Hypothalamus (tissue), 51 donors: ENCODE data around the gene PRDM12.
A peak's percentile ranks its signal among the peaks of the same experiment; 100 is the strongest.

Experiments
- DNase-seq, 51 donors: peaks; one replicate each; lab custom pipeline; 2025; lab: John Stamatoyannopoulos, UW

The PRDM12 gene

GRCh38 chr9:130664251-130665028 lies at the start of gene PRDM12:
TSS of gene PRDM12 (plus strand) at chr9:130664594. CDS start at chr9:130664654, 60 bp downstream.
- no peak for DNase-seq

GRCh38 chr9:130616451-130616850 lies 47.9 kb upstream of the PRDM12 start:
- no peak for DNase-seq

GRCh38 chr9:130623466-130623865 lies 40.9 kb upstream of the PRDM12 start:
- no peak for DNase-seq

GRCh38 chr9:130624154-130624553 lies 40.2 kb upstream of the PRDM12 start:
- DNase-seq, result no peak

GRCh38 chr9:130626249-130626996 lies 38.0 kb upstream of the PRDM12 start:
- no peak for DNase-seq

- DNase-seq, result peak in 17 of 51 donors; percentile 8 to 58 (median 31)
These were observed 37.3 kb upstream of the PRDM12 start for GRCh38 chr9:130627051-130627450.

- DNase-seq, result no peak
These were observed 36.2 kb upstream of the PRDM12 start for GRCh38 chr9:130627896-130628792.

- peak in 17 of 51 donors; percentile 6 to 46 (median 25) for DNase-seq
These were observed 34.8 kb upstream of the PRDM12 start for GRCh38 chr9:130629443-130630070.

GRCh38 chr9:130630071-130630450 lies 34.3 kb upstream of the PRDM12 start:
- DNase-seq, result no peak

- peak in 15 of 51 donors; percentile 1 to 56 (median 23) for DNase-seq
These were observed 33.7 kb upstream of the PRDM12 start for GRCh38 chr9:130630506-130631330.

- DNase-seq, result no peak
These were observed 32.9 kb upstream of the PRDM12 start for GRCh38 chr9:130631331-130632080.

GRCh38 chr9:130632081-130632710 lies 32.2 kb upstream of the PRDM12 start:
- no peak for DNase-seq

GRCh38 chr9:130632841-130633240 lies 31.6 kb upstream of the PRDM12 start:
- DNase-seq, result no peak

GRCh38 chr9:130633336-130634190 lies 30.8 kb upstream of the PRDM12 start:
- no peak for DNase-seq

GRCh38 chr9:130634191-130634768 lies 30.1 kb upstream of the PRDM12 start:
- DNase-seq, result no peak

GRCh38 chr9:130634801-130635200 lies 29.6 kb upstream of the PRDM12 start:
- DNase-seq, result no peak

- no peak for DNase-seq
These were observed 29.1 kb upstream of the PRDM12 start for GRCh38 chr9:130635306-130635705.
